ENCODE data around the gene CDC25B.

Gene CDC25B

DNA sequence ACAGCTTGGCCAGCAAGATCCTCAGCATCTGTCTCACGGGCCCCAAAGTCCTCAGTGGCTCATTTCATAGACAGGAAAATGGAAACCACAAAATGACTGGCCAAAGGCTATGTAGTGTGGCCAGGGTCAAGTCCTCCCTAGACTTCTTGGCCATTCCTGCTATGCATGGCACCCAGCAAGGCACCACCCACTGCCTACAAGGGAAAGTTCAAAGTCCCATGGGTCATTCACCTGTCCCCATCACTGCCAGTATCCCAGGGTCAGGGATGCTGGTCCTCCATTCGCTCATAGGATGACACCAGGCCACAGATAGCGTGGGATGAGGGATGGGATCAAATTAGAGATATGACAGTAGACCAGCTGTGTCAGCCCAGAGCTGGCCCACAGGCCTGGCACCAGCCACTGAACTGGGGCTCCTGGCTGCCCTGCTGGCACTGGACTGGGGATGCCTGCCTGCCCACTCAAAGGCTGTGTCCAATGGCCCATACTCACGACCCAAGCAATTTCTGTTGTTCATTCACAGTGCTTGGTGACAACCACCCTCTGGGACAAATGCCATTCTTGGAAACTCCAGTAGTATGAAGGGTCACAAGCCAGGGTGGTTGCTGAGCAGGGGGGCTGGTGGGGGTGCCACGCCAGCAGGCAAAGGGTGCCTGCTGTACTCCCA is 40.2 kb upstream of the CDC25B start:
- Histone ChIP-seq H3K9me3 (ENCODE audit: insufficient read depth, low read depth, low read length) (no peaks in the 10 kb centered on the region), H2AFZ (ENCODE audit: low read length) (no peak overlapping the region), H3K4me2 (ENCODE audit: low read depth, low read length, poor library complexity, severe bottlenecking) (no peak overlapping the region), H3K4me3 (ENCODE audit: low read length, poor library complexity, severe bottlenecking) (no peak overlapping the region), H3K4me1 (ENCODE audit: insufficient read depth, low read length, poor library complexity, severe bottlenecking) (no peaks in the 10 kb centered on the region), H3K79me2 (ENCODE audit: insufficient read depth, low read length) (no peaks in the 10 kb centered on the region), H3K36me3 (ENCODE audit: insufficient read depth, low read length) (peaks cover 8% of the 10 kb centered on the region; the same call in 1 of the 2 replicates), H3F3A (ENCODE audit: low read depth) (no peaks in the 10 kb centered on the region), H3K27me3 (ENCODE audit: insufficient read depth, low read length, poor library complexity, severe bottlenecking) (no peaks in the 10 kb centered on the region), H4K20me1 (ENCODE audit: insufficient read depth, low read length, poor library complexity, severe bottlenecking) (no peaks in the 10 kb centered on the region), H3K9ac (ENCODE audit: low read depth, low read length, poor library complexity, severe bottlenecking) (no peak overlapping the region), H3K9me2 (replicated peaks; ENCODE audit: low read depth, low read length) (no peaks in the 10 kb centered on the region)
- TF ChIP-seq, protein P1, sequence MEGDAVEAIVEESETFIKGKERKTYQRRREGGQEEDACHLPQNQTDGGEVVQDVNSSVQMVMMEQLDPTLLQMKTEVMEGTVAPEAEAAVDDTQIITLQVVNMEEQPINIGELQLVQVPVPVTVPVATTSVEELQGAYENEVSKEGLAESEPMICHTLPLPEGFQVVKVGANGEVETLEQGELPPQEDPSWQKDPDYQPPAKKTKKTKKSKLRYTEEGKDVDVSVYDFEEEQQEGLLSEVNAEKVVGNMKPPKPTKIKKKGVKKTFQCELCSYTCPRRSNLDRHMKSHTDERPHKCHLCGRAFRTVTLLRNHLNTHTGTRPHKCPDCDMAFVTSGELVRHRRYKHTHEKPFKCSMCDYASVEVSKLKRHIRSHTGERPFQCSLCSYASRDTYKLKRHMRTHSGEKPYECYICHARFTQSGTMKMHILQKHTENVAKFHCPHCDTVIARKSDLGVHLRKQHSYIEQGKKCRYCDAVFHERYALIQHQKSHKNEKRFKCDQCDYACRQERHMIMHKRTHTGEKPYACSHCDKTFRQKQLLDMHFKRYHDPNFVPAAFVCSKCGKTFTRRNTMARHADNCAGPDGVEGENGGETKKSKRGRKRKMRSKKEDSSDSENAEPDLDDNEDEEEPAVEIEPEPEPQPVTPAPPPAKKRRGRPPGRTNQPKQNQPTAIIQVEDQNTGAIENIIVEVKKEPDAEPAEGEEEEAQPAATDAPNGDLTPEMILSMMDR (conservative IDR thresholded peaks at IDR 0.05; ENCODE audit: low read length) = no peak
- no peak for TF ChIP-seq EZH2phosphoT487 (IDR thresholded peaks at IDR 0.05; ENCODE audit: borderline replicate concordance)

DNA sequence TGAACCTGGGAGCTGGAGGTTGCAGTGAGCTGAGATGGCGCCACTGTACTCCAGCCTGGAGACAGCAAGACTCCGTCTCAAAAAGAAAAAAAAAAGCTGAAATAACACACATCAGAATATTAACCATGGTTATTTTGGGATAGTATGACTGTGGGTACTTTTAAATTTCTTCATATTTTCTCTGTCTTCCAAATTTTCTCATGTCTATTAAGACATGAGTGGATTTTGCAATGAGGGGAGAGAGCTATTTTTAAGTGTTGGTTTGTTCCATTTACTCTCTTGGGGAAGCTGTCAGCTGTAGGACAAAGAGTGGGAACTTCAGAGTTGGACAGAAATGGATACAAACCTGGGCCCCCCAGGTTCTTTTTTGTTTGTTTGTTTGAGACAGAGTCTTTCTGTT is 38.8 kb upstream of the CDC25B start:
- Histone ChIP-seq H3K9ac (ENCODE audit: low read depth, low read length, poor library complexity, severe bottlenecking) (no peak overlapping the region), H3K4me1 (ENCODE audit: insufficient read depth, low read length, poor library complexity, severe bottlenecking) (no peaks in the 10 kb centered on the region), H3K36me3 (ENCODE audit: insufficient read depth, low read length) (peaks cover 8% of the 10 kb centered on the region; the same call in 1 of the 2 replicates), H3F3A (ENCODE audit: low read depth) (no peaks in the 10 kb centered on the region), H3K4me3 (ENCODE audit: low read length, poor library complexity, severe bottlenecking) (no peak overlapping the region), H3K9me3 (ENCODE audit: insufficient read depth, low read depth, low read length) (no peaks in the 10 kb centered on the region), H3K79me2 (ENCODE audit: insufficient read depth, low read length) (no peaks in the 10 kb centered on the region), H2AFZ (ENCODE audit: low read length) (no peak overlapping the region), H3K4me2 (ENCODE audit: low read depth, low read length, poor library complexity, severe bottlenecking) (no peak overlapping the region), H3K27me3 (ENCODE audit: insufficient read depth, low read length, poor library complexity, severe bottlenecking) (no peaks in the 10 kb centered on the region), H4K20me1 (ENCODE audit: insufficient read depth, low read length, poor library complexity, severe bottlenecking) (no peaks in the 10 kb centered on the region), H3K9me2 (replicated peaks; ENCODE audit: low read depth, low read length) (no peaks in the 10 kb centered on the region)
- TF ChIP-seq, protein P1 (conservative IDR thresholded peaks at IDR 0.05; ENCODE audit: low read length) = no peak
- TF ChIP-seq EZH2phosphoT487 (IDR thresholded peaks at IDR 0.05; ENCODE audit: borderline replicate concordance) = no peak

DNA sequence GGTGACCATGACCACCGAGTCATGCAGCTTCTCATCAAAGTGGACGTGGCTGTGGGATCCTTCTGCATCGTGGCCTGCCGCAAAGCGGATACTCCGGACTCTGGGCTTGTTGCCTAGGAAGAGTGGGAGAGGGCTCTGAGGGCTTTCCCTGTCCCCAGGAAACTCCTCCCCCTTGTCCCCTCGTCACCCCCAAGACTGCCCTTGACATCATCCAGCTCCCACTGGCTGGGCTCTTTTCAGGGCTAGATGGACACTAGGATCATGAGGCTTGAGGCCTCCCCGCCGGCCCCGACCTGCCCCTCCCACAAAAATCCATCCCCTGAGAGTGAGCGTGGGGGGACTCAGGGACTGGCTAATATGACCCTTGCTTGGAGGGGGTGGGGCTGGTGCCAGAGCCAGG is 37.5 kb upstream of the CDC25B start:
- Histone ChIP-seq H3K9me2 (replicated peaks; ENCODE audit: low read depth, low read length) (no peaks in the 10 kb centered on the region), H3K79me2 (ENCODE audit: insufficient read depth, low read length) (no peaks in the 10 kb centered on the region), H3K4me1 (ENCODE audit: insufficient read depth, low read length, poor library complexity, severe bottlenecking) (no peaks in the 10 kb centered on the region), H3K4me2 (ENCODE audit: low read depth, low read length, poor library complexity, severe bottlenecking) (no peak overlapping the region), H3K36me3 (ENCODE audit: insufficient read depth, low read length) (peaks cover 8% of the 10 kb centered on the region; the same call in 1 of the 2 replicates), H2AFZ (ENCODE audit: low read length) (no peak overlapping the region), H4K20me1 (ENCODE audit: insufficient read depth, low read length, poor library complexity, severe bottlenecking) (no peaks in the 10 kb centered on the region), H3K9ac (ENCODE audit: low read depth, low read length, poor library complexity, severe bottlenecking) (no peak overlapping the region), H3K4me3 (ENCODE audit: low read length, poor library complexity, severe bottlenecking) (no peak overlapping the region), H3K9me3 (ENCODE audit: insufficient read depth, low read depth, low read length) (no peaks in the 10 kb centered on the region), H3F3A (ENCODE audit: low read depth) (no peaks in the 10 kb centered on the region), H3K27me3 (ENCODE audit: insufficient read depth, low read length, poor library complexity, severe bottlenecking) (no peaks in the 10 kb centered on the region)
- TF ChIP-seq, protein P1 (conservative IDR thresholded peaks at IDR 0.05; ENCODE audit: low read length) = no peak
